ENCODE measurements around the gene DNAJC17. TPM values are rescaled to one million over a fixed set of nuclear protein-coding genes. Genes with fewer than 3 reads are reported as not detected.

The DNAJC17 gene
- polyA plus RNA-seq, 2 of the 4 experiments (the other 2 are of a cell fraction) = 22.3 to 24.4 TPM

DNA sequence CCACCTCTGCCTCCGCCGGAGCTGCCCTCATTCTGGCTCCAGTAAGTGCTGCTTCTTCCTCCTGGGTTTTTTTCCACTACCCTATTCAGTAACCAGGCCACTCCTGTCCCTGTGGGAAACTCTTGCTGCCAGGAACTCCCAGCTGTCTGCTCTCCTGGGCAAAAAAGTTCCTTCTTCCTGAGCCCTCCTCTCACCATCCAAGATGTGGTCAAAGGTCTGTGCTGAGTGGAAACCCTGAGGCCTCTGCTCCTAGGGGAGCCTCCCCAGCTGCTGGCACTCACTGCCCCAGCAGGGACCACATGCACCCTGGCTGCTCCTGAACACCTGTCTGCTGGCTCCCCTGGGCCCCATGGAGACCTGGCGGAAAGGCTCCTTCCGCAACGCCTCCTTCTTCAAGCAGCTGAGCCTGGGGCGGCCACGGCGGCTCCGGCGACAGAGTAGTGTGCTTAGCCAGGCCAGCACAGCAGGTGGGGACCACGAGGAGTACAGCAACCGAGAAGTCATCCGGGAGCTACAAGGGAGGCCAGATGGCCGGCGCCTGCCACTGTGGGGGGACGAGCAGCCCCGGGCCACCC, 37.0 kb downstream of the DNAJC17 start:
- no peaks in the 10 kb centered on the region for H3K9me3 ChIP-seq
- no peak overlapping the region for H3K27ac ChIP-seq
- ATAC-seq (no peak), DNase-seq (ENCODE audit: low read depth in 1 of 2, low spot score in 1 of 2) (no peak), FAIRE-seq (no peak)
- WGBS (ENCODE audit: missing lambda C conversion rate) = 98% methylated on average over 3 of the region's 17 CpGs
- ChIA-PET POLR2A (no interaction called here), CTCF (interaction anchor here (0.6 to 2.9 kb wide), 5 partner anchors 12 to 329 kb away, joined by 3 to 19 read pairs (median 4); no protein-coding TSS in a partner anchor)
- H3K4me1 ChIP-seq = peaks cover 3% of the 10 kb centered on the region; the same call in 2 of the 3 replicates
- no peak overlapping the region for H3K4me3 ChIP-seq
- no peak for TF ChIP-seq ZSCAN20 (CRISPR knock-in tag; IDR thresholded peaks at IDR 0.05)
- TF ChIP-seq, protein P1, sequence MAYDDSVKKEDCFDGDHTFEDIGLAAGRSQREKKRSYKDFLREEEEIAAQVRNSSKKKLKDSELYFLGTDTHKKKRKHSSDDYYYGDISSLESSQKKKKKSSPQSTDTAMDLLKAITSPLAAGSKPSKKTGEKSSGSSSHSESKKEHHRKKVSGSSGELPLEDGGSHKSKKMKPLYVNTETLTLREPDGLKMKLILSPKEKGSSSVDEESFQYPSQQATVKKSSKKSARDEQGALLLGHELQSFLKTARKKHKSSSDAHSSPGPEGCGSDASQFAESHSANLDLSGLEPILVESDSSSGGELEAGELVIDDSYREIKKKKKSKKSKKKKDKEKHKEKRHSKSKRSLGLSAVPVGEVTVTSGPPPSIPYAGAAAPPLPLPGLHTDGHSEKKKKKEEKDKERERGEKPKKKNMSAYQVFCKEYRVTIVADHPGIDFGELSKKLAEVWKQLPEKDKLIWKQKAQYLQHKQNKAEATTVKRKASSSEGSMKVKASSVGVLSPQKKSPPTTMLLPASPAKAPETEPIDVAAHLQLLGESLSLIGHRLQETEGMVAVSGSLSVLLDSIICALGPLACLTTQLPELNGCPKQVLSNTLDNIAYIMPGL (CRISPR knock-in tag; IDR thresholded peaks at IDR 0.05; ENCODE audit: borderline replicate concordance) = no peak
- no peak for TF ChIP-seq ZNF302 (CRISPR knock-in tag; IDR thresholded peaks at IDR 0.05)
- TF ChIP-seq RFX5 (IDR thresholded peaks at IDR 0.05) = no peak
- TF ChIP-seq RCOR1 (IDR thresholded peaks at IDR 0.05; ENCODE audit: low read depth, low read length) = no peak
- TF ChIP-seq CHD4 (IDR thresholded peaks at IDR 0.05; ENCODE audit: borderline replicate concordance) = no peak
- no peak for TF ChIP-seq ZFP36 (IDR thresholded peaks at IDR 0.05; ENCODE audit: borderline replicate concordance, partially characterized antibody)
- TF ChIP-seq HOXB13 (CRISPR knock-in tag; IDR thresholded peaks at IDR 0.05; ENCODE audit: low read depth) = no peak
- TF ChIP-seq, protein P2, sequence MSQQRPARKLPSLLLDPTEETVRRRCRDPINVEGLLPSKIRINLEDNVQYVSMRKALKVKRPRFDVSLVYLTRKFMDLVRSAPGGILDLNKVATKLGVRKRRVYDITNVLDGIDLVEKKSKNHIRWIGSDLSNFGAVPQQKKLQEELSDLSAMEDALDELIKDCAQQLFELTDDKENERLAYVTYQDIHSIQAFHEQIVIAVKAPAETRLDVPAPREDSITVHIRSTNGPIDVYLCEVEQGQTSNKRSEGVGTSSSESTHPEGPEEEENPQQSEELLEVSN (IDR thresholded peaks at IDR 0.05; ENCODE audit: borderline replicate concordance, low read depth) = no peak
- TF ChIP-seq NR3C1 (IDR thresholded peaks at IDR 0.05) = no peak
- TF ChIP-seq MYC (IDR thresholded peaks at IDR 0.05; ENCODE audit: borderline replicate concordance, low read length) = no peak
- TF ChIP-seq RAD21 (conservative IDR thresholded peaks at IDR 0.05 in 1 of 2, IDR thresholded peaks at IDR 0.05 in 1 of 2) = no peak
- no peak for TF ChIP-seq BHLHE40 (IDR thresholded peaks at IDR 0.05; ENCODE audit: low read depth, low read length)
- no peak for TF ChIP-seq ESRRA (IDR thresholded peaks at IDR 0.05; ENCODE audit: borderline replicate concordance, low read length)
- TF ChIP-seq JUN (IDR thresholded peaks at IDR 0.05) = no peak
- no peak for TF ChIP-seq JUNB (IDR thresholded peaks at IDR 0.05)
- TF ChIP-seq FOXS1 (CRISPR knock-in tag; IDR thresholded peaks at IDR 0.05) = no peak
- TF ChIP-seq, protein P3, sequence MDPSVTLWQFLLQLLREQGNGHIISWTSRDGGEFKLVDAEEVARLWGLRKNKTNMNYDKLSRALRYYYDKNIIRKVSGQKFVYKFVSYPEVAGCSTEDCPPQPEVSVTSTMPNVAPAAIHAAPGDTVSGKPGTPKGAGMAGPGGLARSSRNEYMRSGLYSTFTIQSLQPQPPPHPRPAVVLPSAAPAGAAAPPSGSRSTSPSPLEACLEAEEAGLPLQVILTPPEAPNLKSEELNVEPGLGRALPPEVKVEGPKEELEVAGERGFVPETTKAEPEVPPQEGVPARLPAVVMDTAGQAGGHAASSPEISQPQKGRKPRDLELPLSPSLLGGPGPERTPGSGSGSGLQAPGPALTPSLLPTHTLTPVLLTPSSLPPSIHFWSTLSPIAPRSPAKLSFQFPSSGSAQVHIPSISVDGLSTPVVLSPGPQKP (IDR thresholded peaks at IDR 0.05; ENCODE audit: low read depth, low read length) = no peak
- no peak overlapping the region for H3K4me2 ChIP-seq

DNA sequence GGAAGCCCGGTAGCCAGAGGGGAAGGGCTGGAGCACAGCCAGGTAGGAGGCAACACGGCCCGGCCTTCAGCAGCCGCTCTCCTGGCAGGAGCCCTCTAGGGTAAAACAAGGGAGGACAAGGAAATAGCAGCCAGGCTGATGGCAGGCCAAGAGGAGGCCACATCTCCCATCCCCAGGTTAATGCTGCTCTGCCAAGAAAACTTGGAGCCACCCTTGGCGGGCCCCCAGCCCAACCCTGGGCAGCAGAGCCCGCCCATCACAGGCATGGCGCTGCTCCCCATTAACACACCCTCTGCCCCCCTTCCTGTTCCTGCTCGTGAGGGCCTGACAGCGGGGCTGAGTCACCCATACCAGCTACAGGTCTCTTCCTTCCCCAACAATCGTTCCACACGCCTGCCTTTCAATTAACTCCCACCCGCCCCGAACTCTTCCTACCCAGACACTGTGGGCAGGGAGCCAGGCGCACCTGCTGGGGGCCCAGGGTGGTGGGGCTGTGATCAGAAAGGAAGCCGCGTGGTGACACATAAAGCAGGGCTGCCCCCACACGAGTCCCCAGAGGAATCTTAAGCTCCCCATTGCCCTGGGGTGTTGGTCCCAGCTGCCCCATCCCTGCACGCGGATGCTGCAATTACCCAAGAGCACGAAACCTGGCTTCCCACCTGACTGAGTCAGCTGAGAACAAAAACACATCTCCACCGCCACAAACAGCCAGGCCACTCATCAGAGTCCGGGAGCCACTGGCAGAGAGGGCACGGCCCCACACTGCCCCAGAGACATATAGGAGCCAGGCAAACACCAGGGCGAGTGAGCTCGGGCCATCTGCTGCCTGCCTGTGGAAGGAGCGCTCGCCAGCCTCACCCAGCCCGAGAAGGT, 37.8 kb downstream of the DNAJC17 start, which contains the start of gene C15orf62:
TSS of gene C15orf62 (plus strand) at position 707 of the 873 bp plus-strand sequence. CDS start 516 bp downstream, outside the sequence.
- TF ChIP-seq ESRRA (IDR thresholded peaks at IDR 0.05; ENCODE audit: borderline replicate concordance, low read length) (no peak), ZSCAN20 (CRISPR knock-in tag; IDR thresholded peaks at IDR 0.05) (no peak)
- TF ChIP-seq, protein P4, sequence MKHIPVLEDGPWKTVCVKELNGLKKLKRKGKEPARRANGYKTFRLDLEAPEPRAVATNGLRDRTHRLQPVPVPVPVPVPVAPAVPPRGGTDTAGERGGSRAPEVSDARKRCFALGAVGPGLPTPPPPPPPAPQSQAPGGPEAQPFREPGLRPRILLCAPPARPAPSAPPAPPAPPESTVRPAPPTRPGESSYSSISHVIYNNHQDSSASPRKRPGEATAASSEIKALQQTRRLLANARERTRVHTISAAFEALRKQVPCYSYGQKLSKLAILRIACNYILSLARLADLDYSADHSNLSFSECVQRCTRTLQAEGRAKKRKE (CRISPR knock-in tag; IDR thresholded peaks at IDR 0.05; ENCODE audit: low read depth) = no peak
- ChIA-PET CTCF (interaction anchor here (1.2 to 2.9 kb wide), 3 partner anchors 13 to 23 kb away, joined by 3 to 19 read pairs (median 4); no protein-coding TSS in a partner anchor), POLR2A (no interaction called here)
- Histone ChIP-seq H3K4me1 (peaks cover 11% of the 10 kb centered on the region; the same call in 2 of the 3 replicates), H3K27ac (no peak within 1 kb of the TSS), H3K4me2 (no peak within 1 kb of the TSS), H3K9me3 (no peaks in the 10 kb centered on the region), H3K4me3 (no peak within 1 kb of the TSS)
- DNase-seq (ENCODE audit: low read depth in 1 of 2, low spot score in 1 of 2) (no peak), ATAC-seq (no peak), FAIRE-seq (no peak)
- WGBS (ENCODE audit: missing lambda C conversion rate) = 91% methylated on average over 28 of the region's 28 CpGs

Data from A549 (cell line).